Renal pelvis (tissue), 3 donors: ENCODE results near the gene ETV2. TPM values are rescaled to one million over a fixed set of nuclear protein-coding genes. Genes with fewer than 3 reads are reported as not detected.

Experiments used
- polyA plus RNA-seq, 3 donors: library from polyadenylated mRNA; unstranded; fragments of 120-200 nt; gene quantifications; one replicate each; pipeline ENCODE4 v1.2.1, GENCODE V29; 2013; ENCODE audit not compliant: insufficient read length in 3 of 3

The ETV2 gene
- polyA plus RNA-seq, 3 donors = 2.4 to 2.7 (median 2.4) TPM

Other genes starting within 250 kb of the ETV2 start
- gene FFAR2, start 193.5 kb upstream of the ETV2 start, polyA plus RNA-seq = under 1 TPM; 0.19 to 0.41 (median 0.28) TPM
- 1 to 10 TPM in 1 of 3 donors, under 1 TPM in 2; 0.48 to 1.6 (median 0.70) TPM for gene KRTDAP, start 151.3 kb upstream of the ETV2 start, polyA plus RNA-seq
- 100 to 1,000 TPM in 2 of 3 donors, 10 to 100 TPM in 1; 72.2 to 133 (median 113) TPM for gene DMKN, start 128.1 kb upstream of the ETV2 start, polyA plus RNA-seq
- gene SBSN, start 113.4 kb upstream of the ETV2 start, polyA plus RNA-seq = not detected
- not detected for gene GAPDHS, start 108.3 kb upstream of the ETV2 start, polyA plus RNA-seq
- gene TMEM147, start 96.1 kb upstream of the ETV2 start, polyA plus RNA-seq = 100 to 1,000 TPM in 1 of 3 donors, 10 to 100 TPM in 2; 94.0 to 109 (median 96.3) TPM
- under 1 TPM in 1 of 3 donors, not detected in 2; 0.03 TPM for gene ATP4A, start 78.1 kb upstream of the ETV2 start, polyA plus RNA-seq
- not detected for gene PMIS2, start 55.6 kb upstream of the ETV2 start, polyA plus RNA-seq
- 10 to 100 TPM; 25.2 to 33.1 (median 25.4) TPM for gene HAUS5, start 29.0 kb upstream of the ETV2 start, polyA plus RNA-seq
- 10 to 100 TPM; 66.7 to 93.3 (median 84.2) TPM for gene RBM42, start 12.7 kb upstream of the ETV2 start, polyA plus RNA-seq
- gene COX6B1, start 6.6 kb downstream of the ETV2 start, polyA plus RNA-seq = 100 to 1,000 TPM; 306 to 397 (median 334) TPM
- 10 to 100 TPM; 13.1 to 27.1 (median 15.8) TPM for gene UPK1A, start 24.8 kb downstream of the ETV2 start, polyA plus RNA-seq
- under 1 TPM; 0.21 to 0.62 (median 0.30) TPM for gene ZBTB32, start 62.8 kb downstream of the ETV2 start, polyA plus RNA-seq
- 10 to 100 TPM; 37.4 to 41.5 (median 37.7) TPM for gene KMT2B, start 76.3 kb downstream of the ETV2 start, polyA plus RNA-seq
- gene IGFLR1, start 100.7 kb downstream of the ETV2 start, polyA plus RNA-seq = 1 to 10 TPM; 2.1 to 3.9 (median 3.8) TPM
- 10 to 100 TPM; 18.0 to 21.7 (median 19.3) TPM for gene U2AF1L4, start 103.7 kb downstream of the ETV2 start, polyA plus RNA-seq
- gene PSENEN, start 103.9 kb downstream of the ETV2 start, polyA plus RNA-seq = 10 to 100 TPM; 61.5 to 77.1 (median 68.9) TPM
- 10 to 100 TPM; 13.1 to 14.0 (median 13.8) TPM for gene LIN37, start 106.8 kb downstream of the ETV2 start, polyA plus RNA-seq
- gene HSPB6, start 115.3 kb downstream of the ETV2 start, polyA plus RNA-seq = 10 to 100 TPM; 20.5 to 34.1 (median 23.3) TPM
- gene PROSER3, start 116.4 kb downstream of the ETV2 start, polyA plus RNA-seq = 10 to 100 TPM; 15.6 to 26.2 (median 26.0) TPM
- gene ARHGAP33, start 133.8 kb downstream of the ETV2 start, polyA plus RNA-seq = 10 to 100 TPM; 26.4 to 38.7 (median 32.1) TPM
- 10 to 100 TPM; 41.4 to 52.5 (median 49.5) TPM for gene PRODH2, start 171.1 kb downstream of the ETV2 start, polyA plus RNA-seq
- 100 to 1,000 TPM; 145 to 223 (median 223) TPM for gene NPHS1, start 210.8 kb downstream of the ETV2 start, polyA plus RNA-seq
- 10 to 100 TPM; 12.3 to 13.0 (median 12.7) TPM for gene KIRREL2, start 215.2 kb downstream of the ETV2 start, polyA plus RNA-seq
- gene APLP1, start 226.8 kb downstream of the ETV2 start, polyA plus RNA-seq = 10 to 100 TPM; 26.6 to 29.2 (median 29.1) TPM